GM19324 (cell line): ENCODE results near the gene TRIM2.

ENCODE experiments used
- ATAC-seq: cut with Tn5 transposase; IDR thresholded peaks from one replicate; pipeline ENCODE4 v1.9.1; 2021; ENCODE audit warnings: mild to moderate bottlenecking, moderate library complexity; ENCODE audit not compliant: unreplicated experiment, low FRiP score

The TRIM2 gene

GRCh38 chr4:153246446-153247115, 42.3 kb downstream of the TRIM2 start:
- ATAC-seq, result no peak

DNA sequence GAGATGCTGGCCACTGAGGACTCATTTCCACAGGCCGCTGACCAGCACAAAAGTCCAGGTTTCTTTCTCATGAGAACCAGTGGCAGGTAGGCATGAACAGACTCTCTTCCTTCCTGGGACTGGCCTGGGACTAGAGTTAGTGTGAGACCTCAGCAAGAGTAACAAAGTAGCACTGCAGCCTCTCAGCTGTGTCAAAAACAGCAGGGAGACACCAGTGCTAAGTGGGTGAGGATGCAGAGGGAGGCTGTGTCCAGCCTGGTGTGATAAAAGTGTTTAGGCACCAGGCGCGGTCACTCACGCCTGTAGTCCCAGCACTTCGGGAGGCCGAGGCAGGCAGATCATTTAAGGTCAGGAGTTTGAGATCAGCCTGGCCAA, 42.9 kb downstream of the TRIM2 start:
- no peak for ATAC-seq

DNA sequence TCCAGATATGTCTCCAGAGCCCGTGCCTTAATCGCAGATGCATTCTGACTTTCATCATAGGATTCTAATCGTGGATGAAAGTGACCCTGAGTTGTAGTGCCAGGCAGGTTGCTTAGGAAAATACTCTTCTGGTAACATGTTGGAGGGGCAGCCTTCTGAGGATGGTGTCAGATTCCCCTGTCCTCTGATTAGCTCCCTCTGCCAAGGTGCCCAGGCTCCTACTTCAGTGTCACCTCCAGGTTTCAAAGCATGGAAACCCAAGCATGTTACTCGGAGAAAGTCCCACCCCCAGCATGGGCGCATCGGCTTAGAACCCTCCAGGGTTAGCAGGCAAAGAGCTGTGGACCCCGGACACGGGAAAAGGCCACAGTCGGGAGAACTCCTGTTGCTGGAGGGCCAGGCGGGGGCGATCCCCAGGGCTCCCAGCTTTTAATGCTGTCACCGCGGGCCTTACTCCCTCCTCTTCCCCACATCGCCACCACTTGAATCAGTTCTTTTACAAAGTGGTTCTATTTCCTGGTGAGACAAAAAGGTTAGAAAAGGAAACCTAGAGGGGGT, 44.5 kb downstream of the TRIM2 start:
- ATAC-seq, result peak; percentile 33

- peak; percentile 97 for ATAC-seq
Observed at GRCh38 chr4:153249199-153250041, 45.2 kb downstream of the TRIM2 start.

- peak; percentile 30 for ATAC-seq
Observed at GRCh38 chr4:153252122-153252521, 47.9 kb downstream of the TRIM2 start.

GRCh38 chr4:153255233-153255632, 51.0 kb downstream of the TRIM2 start:
- no peak for ATAC-seq

DNA sequence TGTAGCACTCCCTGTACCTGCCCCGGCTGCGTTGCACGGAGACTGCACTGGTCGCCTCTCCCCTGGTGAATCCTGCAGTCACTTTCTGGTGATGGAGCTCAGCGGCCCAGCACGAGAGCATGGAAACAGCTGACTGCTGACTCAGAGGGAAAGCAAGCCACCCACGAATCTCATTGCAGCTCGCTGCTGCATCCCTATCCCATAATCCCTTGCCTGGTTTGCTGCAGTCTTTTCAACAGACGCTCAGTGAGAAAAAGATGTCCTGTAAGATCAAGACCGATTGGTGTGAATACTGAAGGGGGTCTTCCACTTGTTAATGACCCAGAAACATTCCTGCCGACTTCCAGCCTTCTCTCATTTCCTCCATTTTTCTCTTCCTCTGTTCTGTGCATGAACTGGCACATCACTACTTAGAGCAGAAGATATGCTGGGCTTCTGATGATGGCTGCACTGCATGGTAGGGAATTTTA, 52.9 kb downstream of the TRIM2 start:
- ATAC-seq, result no peak

DNA sequence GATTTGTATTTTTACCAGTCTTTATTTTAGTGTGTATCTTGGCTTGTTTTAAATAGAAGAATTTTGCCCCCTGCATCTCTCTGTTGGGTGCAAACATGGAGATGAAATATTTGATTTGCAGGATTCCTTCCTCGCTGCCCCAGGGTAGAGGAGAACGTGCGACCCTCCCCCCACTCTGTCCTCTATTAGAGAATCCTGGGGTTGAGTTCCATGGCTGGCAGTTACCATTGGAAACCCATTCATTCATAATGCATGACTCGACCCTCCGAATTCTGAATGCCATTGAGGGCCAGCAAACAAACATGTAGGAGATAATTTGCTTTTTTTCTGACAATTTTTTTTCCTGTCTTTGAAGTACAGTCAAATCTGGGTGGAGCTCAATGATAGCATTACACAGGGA, 53.7 kb downstream of the TRIM2 start:
- ATAC-seq, result no peak

GRCh38 chr4:153258750-153259149, 54.5 kb downstream of the TRIM2 start:
- ATAC-seq, result no peak

GRCh38 chr4:153259661-153260060, 55.4 kb downstream of the TRIM2 start:
- ATAC-seq, result no peak

GRCh38 chr4:153260132-153260531, 55.9 kb downstream of the TRIM2 start:
- ATAC-seq, result no peak

GRCh38 chr4:153260553-153261300, 56.5 kb downstream of the TRIM2 start:
- no peak for ATAC-seq

GRCh38 chr4:153261461-153261860, 57.2 kb downstream of the TRIM2 start:
- ATAC-seq, result no peak

DNA sequence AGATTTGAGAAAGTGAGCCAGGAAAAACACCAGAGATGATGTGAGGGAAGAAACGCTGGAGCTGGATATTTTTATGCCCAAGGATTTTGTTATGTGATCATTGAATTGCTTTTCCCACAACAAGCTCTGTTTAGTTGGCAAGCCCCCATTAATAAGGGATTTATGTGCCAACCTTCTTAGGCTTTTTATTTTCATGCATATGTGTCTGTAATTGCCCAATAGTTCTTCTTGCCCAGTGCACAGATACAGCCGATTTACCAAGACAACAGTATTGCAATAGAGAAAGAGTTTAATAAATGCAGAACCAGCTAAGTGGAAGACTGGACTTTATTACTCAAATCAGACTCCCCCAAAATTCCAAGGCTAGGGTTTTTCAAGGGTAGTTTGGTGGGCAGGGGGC, 57.7 kb downstream of the TRIM2 start:
- no peak for ATAC-seq

GRCh38 chr4:153265306-153266047, 61.2 kb downstream of the TRIM2 start:
- no peak for ATAC-seq

- no peak for ATAC-seq
Observed at GRCh38 chr4:153266988-153267387, 62.7 kb downstream of the TRIM2 start.

GRCh38 chr4:153267890-153268289, 63.6 kb downstream of the TRIM2 start:
- ATAC-seq, result no peak

GRCh38 chr4:153268295-153268694, 64.1 kb downstream of the TRIM2 start:
- no peak for ATAC-seq

- no peak for ATAC-seq
Observed at GRCh38 chr4:153269218-153269990, 65.2 kb downstream of the TRIM2 start.
